ENCODE data around the gene HHATL.

HHATL gene

GRCh38 chr3:42690191-42690590, 12.4 kb downstream of the HHATL start:
- TF ChIP-seq CTCF (IDR thresholded peaks at IDR 0.05; ENCODE audit: extremely low read depth, missing control alignments), result no peak
- DNase-seq (ENCODE audit: low spot score), result no peak

GRCh38 chr3:42689421-42690014, 13.1 kb downstream of the HHATL start:
- DNase-seq (ENCODE audit: low spot score), result no peak
- TF ChIP-seq CTCF (IDR thresholded peaks at IDR 0.05; ENCODE audit: extremely low read depth, missing control alignments), result no peak

GRCh38 chr3:42688487-42689420, 13.8 kb downstream of the HHATL start:
- DNase-seq (ENCODE audit: low spot score), result no peak

GRCh38 chr3:42688016-42688415, 14.6 kb downstream of the HHATL start:
- no peak for TF ChIP-seq CTCF (IDR thresholded peaks at IDR 0.05; ENCODE audit: extremely low read depth, missing control alignments)
- DNase-seq (ENCODE audit: low spot score), result no peak

More at GRCh38 chr3:42688487-42689420, 13.8 kb downstream of the HHATL start:
- no peak for TF ChIP-seq CTCF (IDR thresholded peaks at IDR 0.05; ENCODE audit: extremely low read depth, missing control alignments)

- no peak for TF ChIP-seq CTCF (IDR thresholded peaks at IDR 0.05; ENCODE audit: extremely low read depth, missing control alignments)
- no peak for DNase-seq (ENCODE audit: low spot score)
Measured at GRCh38 chr3:42686832-42687650, 15.6 kb downstream of the HHATL start.

GRCh38 chr3:42685891-42686820, 16.4 kb downstream of the HHATL start:
- DNase-seq (ENCODE audit: low spot score), result no peak
- no peak for TF ChIP-seq CTCF (IDR thresholded peaks at IDR 0.05; ENCODE audit: extremely low read depth, missing control alignments)

All from GM20000 (cell line).